Measurements from ENCODE around the gene HCN4.

- TF ChIP-seq HDAC2 (IDR thresholded peaks at IDR 0.05; ENCODE audit: borderline replicate concordance in 1 of 2, low read depth in 2 of 2, low read length in 2 of 2) (no peak), YY1 (IDR thresholded peaks at IDR 0.05; ENCODE audit: low read depth, low read length) (no peak), BCL11A (IDR thresholded peaks at IDR 0.05; ENCODE audit: low read depth in 2 of 2, low read length in 2 of 2) (no peak), EZH2 (IDR thresholded peaks at IDR 0.05; ENCODE audit: low read depth, low read length, severe bottlenecking) (no peak), POLR2AphosphoS5 (IDR thresholded peaks at IDR 0.05; ENCODE audit: low read depth, low read length) (no peak)
Measured at GRCh38 chr15:73338058-73338457, 30.7 kb downstream of the HCN4 start.
